HepG2 (cell line): ENCODE data around the gene MMP17. TPM values are rescaled to one million over a fixed set of nuclear protein-coding genes. Genes with fewer than 3 reads are reported as not detected.
A peak's percentile ranks its signal among the peaks of the same experiment; 100 is the strongest.

ENCODE experiments used
- HIVEP1 ChIP-seq: sonication (generic); formaldehyde crosslinking; IDR thresholded peaks from 2 replicates; pipeline ENCODE4 v1.4.0; 2020; ENCODE audit warnings: mild to moderate bottlenecking, missing genetic modification reagents
- HNRNPLL ChIP-seq: fragments of 200-400 bp; formaldehyde crosslinking; IDR thresholded peaks from 2 replicates; pipeline ENCODE4 v1.6.1; 2017; ENCODE audit warnings: mild to moderate bottlenecking, low read depth, low read length; ENCODE audit not compliant: poor library complexity, severe bottlenecking
- MAX ChIP-seq: IDR thresholded peaks from 2 replicates; pipeline ENCODE4 v1.6.1; 2012; ENCODE audit warnings: inconsistent platforms
- MAZ ChIP-seq, 2 experiments: sonication (generic) in 1 of 2; formaldehyde crosslinking in 1 of 2; IDR thresholded peaks; 2 replicates each; pipeline versions ENCODE4 v1.5.0 to v1.6.1; 2012 to 2020; ENCODE audit warnings: low read depth in 2 of 2, mild to moderate bottlenecking in 2 of 2, borderline replicate concordance in 1 of 2, improper control_type of control experiment in 1 of 2, low read length in 1 of 2, missing genetic modification reagents in 1 of 2, moderate library complexity in 1 of 2
- MTF2 ChIP-seq: sonication (generic); formaldehyde crosslinking; IDR thresholded peaks from 2 replicates; pipeline ENCODE4 v1.5.0; 2020; ENCODE audit warnings: missing genetic modification reagents, borderline replicate concordance
- PATZ1 ChIP-seq: sonication (generic); formaldehyde crosslinking; IDR thresholded peaks from 2 replicates; pipeline ENCODE4 v1.4.0; 2020; ENCODE audit warnings: missing genetic modification reagents
- SIX4 ChIP-seq: sonication (generic); formaldehyde crosslinking; IDR thresholded peaks from 2 replicates; pipeline ENCODE4 v1.4.0; 2020; ENCODE audit warnings: missing genetic modification reagents
- SMAD1 ChIP-seq: sonication (generic); formaldehyde crosslinking; IDR thresholded peaks from 2 replicates; pipeline ENCODE4 v1.4.0; 2020; ENCODE audit warnings: missing genetic modification reagents, low read depth, mild to moderate bottlenecking, borderline replicate concordance
- ZFY ChIP-seq: sonication (generic); formaldehyde crosslinking; IDR thresholded peaks from 2 replicates; pipeline ENCODE4 v1.4.0; 2020; ENCODE audit warnings: missing genetic modification reagents
- ZNF17 ChIP-seq: sonication (generic); formaldehyde crosslinking; IDR thresholded peaks from 2 replicates; pipeline ENCODE4 v1.5.0; 2020; ENCODE audit warnings: mild to moderate bottlenecking, missing genetic modification reagents
- ZNF407 ChIP-seq: sonication (generic); formaldehyde crosslinking; IDR thresholded peaks from one replicate; pipeline ENCODE4 v1.5.1; 2020; ENCODE audit warnings: mild to moderate bottlenecking, missing genetic modification reagents; ENCODE audit errors: not compliant biosample characterization
- ZNF484 ChIP-seq: sonication (generic); formaldehyde crosslinking; IDR thresholded peaks from 2 replicates; pipeline ENCODE4 v1.5.1; 2020; ENCODE audit warnings: mild to moderate bottlenecking, low read depth, missing genetic modification reagents, borderline replicate concordance
- ZNF530 ChIP-seq: sonication (generic); formaldehyde crosslinking; IDR thresholded peaks from 2 replicates; pipeline ENCODE4 v1.5.0; 2020; ENCODE audit warnings: low read depth, mild to moderate bottlenecking, missing genetic modification reagents
- ZNF567 ChIP-seq: sonication (generic); formaldehyde crosslinking; IDR thresholded peaks from 2 replicates; pipeline ENCODE4 v1.8.1; 2023; ENCODE audit warnings: mild to moderate bottlenecking, missing genetic modification reagents, borderline replicate concordance
- ZNF619 ChIP-seq: sonication (generic); formaldehyde crosslinking; IDR thresholded peaks from 2 replicates; pipeline ENCODE4 v1.4.0; 2020; ENCODE audit warnings: mild to moderate bottlenecking, missing genetic modification reagents
- ZSCAN31 ChIP-seq: sonication (generic); formaldehyde crosslinking; IDR thresholded peaks from 2 replicates; pipeline ENCODE4 v1.5.0; 2020; ENCODE audit warnings: low read depth, mild to moderate bottlenecking, missing genetic modification reagents
- polyA plus RNA-seq, 8 experiments: library from polyadenylated mRNA; depleted of rRNA in 3 of 8; stranded (reverse) in 7 of 8; unstranded in 1 of 8; fragments of >200 nt; fragmentation: Illumina TruSeq in 4 of 8; extraction: Trizol in 4 of 8; gene quantifications; 2 replicates each; pipeline versions ENCODE4 v1.2.1 to v1.2.3, GENCODE V29; 2011 to 2016; ENCODE audit warnings: low read depth in 4 of 8, missing spikeins in 1 of 8, mixed read lengths in 1 of 8; ENCODE audit not compliant: insufficient read depth in 1 of 8
- total RNA-seq, 5 experiments: library from RNA; depleted of rRNA; stranded (reverse); fragments of >200 nt; fragmentation: Illumina TruSeq; extraction: Trizol; gene quantifications; 2 replicates each; pipeline ENCODE4 v1.2.3, GENCODE V29; 2016; ENCODE audit warnings: low read depth in 1 of 5

Gene MMP17
- total and polyA plus RNA-seq, 2 of the 13 experiments (the other 11 are each of a cell fraction or from before 2014, with no cell fraction given): 0.55 to 0.80 TPM

- TF ChIP-seq ZNF17 (CRISPR knock-in tag): no peak
- no peak for TF ChIP-seq ZNF407 (CRISPR knock-in tag)
- peak; percentile 67; the same call in 1 of the 2 replicates for TF ChIP-seq SMAD1 (CRISPR knock-in tag)
- peak; percentile 31; the same call in 1 of the 2 replicates for TF ChIP-seq ZNF619 (CRISPR knock-in tag)
- TF ChIP-seq ZFY (CRISPR knock-in tag): peak; percentile 2; the same call in 1 of the 2 replicates
- TF ChIP-seq PATZ1 (CRISPR knock-in tag): no peak
- 0 out of 2 replicates have a peak, but pooled peaks have one; percentile 0 for TF ChIP-seq MAX
- no peak for TF ChIP-seq ZNF484 (CRISPR knock-in tag)
- TF ChIP-seq HNRNPLL: peak; percentile 69
- 0 out of 2 replicates have a peak, but pooled peaks have one; percentile 9 for TF ChIP-seq HIVEP1
- no peak for TF ChIP-seq MAZ (IDR thresholded peaks at IDR 0.05; ENCODE audit: borderline replicate concordance, low read depth, low read length)
- TF ChIP-seq MAZ (CRISPR knock-in tag; IDR thresholded peaks at IDR 0.05; ENCODE audit: low read depth): 0 out of 2 replicates have a peak, but pooled peaks have one; percentile 27
- TF ChIP-seq ZSCAN31 (CRISPR knock-in tag): 0 out of 2 replicates have a peak, but pooled peaks have one; percentile 46
- no peak for TF ChIP-seq ZNF530
- TF ChIP-seq ZNF567: 0 out of 2 replicates have a peak, but pooled peaks have one; percentile 66
- 0 out of 2 replicates have a peak, but pooled peaks have one; percentile 17 for TF ChIP-seq MTF2
- TF ChIP-seq SIX4 (CRISPR knock-in tag): no peak
Measured at GRCh38 chr12:131862600-131862993, 34.4 kb downstream of the MMP17 start (continued).
